Activated T-cell treated with anti-CD3 and anti-CD28 coated beads for 48 hours (primary cell): Measurements from ENCODE around the gene DEPDC4.
"Not testable (repeated sequence)": the region's sequence is repeated elsewhere in the genome, so short reads cannot be mapped to it uniquely, and the experiment has no call there.

ENCODE experiments used
- DNase-seq: peaks from one replicate; pipeline ENCODE4 v3.0.0-alpha.2; 2020; ENCODE audit warnings: low read depth

DEPDC4 gene

DNA sequence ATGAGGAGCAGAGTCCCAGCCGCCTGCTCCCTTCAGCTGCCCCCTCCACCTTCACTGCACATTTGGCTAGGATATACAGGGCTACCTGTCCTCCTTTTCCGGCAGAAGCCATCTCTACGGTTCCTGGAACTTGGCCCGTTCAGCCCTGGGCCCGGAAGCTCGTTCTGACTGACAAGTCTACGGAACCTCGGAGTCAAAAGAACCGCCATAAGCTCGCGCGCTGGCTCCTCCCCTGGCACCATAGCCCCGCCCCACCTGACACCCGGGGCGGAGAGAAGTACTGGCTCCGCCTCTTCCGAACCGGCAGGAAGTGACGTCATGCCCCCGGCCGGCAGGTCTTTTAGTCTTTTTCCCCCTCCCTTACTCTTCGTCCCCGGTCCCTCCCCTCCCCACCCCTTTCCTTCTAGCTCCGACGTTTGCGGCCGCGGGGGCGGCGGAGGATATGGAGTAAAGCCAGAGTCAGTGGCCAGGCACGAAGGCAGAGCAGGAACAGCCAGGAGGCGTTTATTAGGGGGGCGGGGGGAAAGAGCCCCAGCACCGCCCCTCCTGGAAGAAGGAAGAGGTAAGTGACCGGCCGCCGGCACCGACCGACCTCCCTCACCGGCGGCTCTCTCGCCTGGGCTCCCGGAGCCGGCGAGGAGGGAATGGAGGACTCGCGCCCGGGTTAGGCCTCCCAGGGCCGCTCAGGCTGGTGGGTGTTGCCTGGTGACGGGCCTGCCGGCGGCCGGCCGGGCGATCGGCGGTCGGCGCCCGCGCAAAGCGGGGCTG, at the start of gene DEPDC4, which contains the start of gene SCYL2:
Gene DEPDC4 (minus strand): TSS at position 245 of the 768 bp plus-strand sequence. CDS start 3 bp downstream, at position 242.
Gene SCYL2 (plus strand): TSS at position 343 of the 768 bp plus-strand sequence. CDS start 15,794 bp downstream, outside the sequence.
- DNase-seq: peak; percentile 87

- no peak for DNase-seq
Observed at GRCh38 chr12:100311317-100311716, 44.4 kb upstream of the DEPDC4 start.

DNA sequence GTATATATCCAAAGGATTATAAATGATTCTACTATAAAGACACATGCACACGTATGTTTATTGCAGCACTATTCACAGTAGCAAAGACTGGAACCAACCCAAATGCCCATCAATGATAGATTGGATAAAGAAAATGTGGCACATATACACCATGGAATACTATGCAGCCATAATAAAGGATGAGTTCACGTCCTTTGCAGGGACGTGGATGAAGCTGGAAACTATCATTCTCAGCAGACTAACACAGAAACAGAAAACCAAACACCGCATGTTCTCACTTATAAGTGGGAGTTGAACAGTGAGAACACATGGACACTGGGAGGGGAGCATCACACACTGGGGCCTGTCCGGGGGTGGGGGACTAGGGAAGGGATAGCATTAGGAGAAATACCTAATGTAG, 41.3 kb upstream of the DEPDC4 start:
- DNase-seq: not testable (repeated sequence)

- DNase-seq: not testable (repeated sequence)
Observed at GRCh38 chr12:100304334-100304733, 37.5 kb upstream of the DEPDC4 start.

DNA sequence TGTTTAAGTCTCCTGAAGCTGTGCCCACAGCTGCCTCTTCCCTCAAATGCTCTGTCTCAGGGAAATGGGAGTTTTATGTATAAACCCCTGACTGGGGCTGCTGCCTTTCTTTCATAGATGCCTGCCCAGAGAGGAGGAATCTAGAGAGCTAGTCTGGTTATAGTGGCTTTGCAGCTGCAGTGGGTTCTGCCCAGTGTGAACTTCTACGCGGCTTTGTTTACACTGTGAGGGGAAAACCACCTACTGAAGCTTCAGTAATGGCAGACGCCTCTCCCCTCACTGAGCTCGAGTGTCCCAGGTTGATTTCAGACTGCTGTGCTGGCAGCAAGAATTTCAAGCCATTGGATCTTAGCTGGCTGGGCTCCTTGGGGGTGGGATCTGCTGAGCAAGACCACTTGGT, 37.0 kb upstream of the DEPDC4 start:
- no peak for DNase-seq

GRCh38 chr12:100302081-100302480, 35.2 kb upstream of the DEPDC4 start:
- DNase-seq: no peak

- DNase-seq: no peak
Observed at GRCh38 chr12:100295764-100296555, 29.1 kb upstream of the DEPDC4 start.

- DNase-seq: not testable (repeated sequence)
Observed at GRCh38 chr12:100294366-100294765, 27.5 kb upstream of the DEPDC4 start.

DNA sequence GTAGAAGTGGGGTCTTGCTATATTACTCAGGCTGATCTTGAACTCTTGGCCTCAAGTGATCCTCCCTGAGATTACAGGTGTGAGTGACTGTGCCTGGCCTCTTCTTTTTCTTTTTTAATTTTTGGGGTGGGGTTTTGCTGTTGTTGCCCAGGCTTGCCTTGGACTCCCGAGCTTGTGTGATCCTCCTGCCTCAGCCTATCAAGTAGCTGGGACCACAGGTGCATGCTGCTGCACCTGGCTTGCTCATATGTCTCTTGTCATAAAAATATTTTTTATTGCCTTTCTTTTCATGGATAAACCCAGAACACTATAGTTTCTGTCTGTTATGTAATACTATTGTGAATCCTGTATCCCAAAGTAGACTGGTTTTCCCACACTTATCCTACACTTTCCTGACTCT, 26.1 kb upstream of the DEPDC4 start:
- no peak for DNase-seq

DNA sequence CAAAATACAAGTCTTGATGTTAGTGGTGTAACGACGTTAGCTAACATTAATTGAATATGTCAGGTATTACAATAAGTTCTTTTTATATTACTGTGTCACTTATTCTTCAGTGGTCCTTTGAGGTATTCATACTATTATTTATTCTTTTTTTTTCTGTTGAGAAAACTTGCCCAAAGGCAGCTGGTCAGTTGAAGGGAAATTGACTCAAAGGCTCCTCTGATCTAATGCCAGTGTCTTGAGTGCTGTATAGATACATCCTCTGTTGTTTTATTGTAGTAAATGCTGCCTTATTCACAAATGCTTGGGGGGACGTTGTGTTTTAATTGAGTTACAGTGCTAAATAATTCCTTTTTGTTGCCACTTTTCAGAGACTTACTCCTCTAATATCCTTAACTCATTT, 23.1 kb upstream of the DEPDC4 start:
- no peak for DNase-seq

DNA sequence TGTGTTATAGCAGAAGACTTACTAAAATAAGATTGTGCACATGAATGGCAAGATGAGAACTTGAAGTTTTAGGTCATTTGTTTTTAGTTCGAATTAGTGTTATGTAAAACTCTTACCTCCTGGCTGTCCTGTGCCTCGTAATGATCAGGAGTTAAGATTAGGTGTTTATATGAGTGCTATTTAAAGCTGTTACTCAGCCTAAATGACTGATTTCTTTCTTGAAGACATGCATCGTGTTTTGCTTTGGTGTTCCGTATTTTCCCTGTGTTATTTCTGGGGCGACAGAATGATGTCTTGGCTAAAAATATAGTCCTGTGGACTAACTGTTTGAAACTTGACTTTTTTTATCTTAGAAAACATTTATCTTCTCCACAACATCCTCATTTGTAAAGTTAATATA, 22.2 kb upstream of the DEPDC4 start:
- no peak for DNase-seq

GRCh38 chr12:100284556-100284955, 17.7 kb upstream of the DEPDC4 start:
- not testable (repeated sequence) for DNase-seq

- no peak for DNase-seq
Observed at GRCh38 chr12:100279607-100280244, 12.8 kb upstream of the DEPDC4 start.

GRCh38 chr12:100279159-100279558, 12.3 kb upstream of the DEPDC4 start:
- no peak for DNase-seq

DNA sequence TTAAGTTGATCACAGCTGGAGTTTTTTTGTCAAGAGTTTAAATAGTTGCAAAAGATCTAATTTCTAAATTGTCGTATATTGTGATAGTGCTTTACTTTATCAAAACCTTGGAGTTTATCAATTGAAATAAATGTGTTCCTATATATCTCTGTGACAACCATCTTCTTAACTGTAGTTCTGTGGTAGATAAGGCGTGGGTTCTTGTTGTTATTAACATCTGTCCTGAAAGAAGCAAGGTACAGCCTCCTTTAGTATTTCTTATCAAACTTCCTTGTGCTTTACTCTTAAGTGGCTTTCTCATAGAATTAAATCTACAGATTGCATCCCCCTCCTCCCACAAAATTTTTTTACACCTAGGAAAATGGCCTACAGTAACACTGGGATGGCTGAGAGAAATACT, 7.4 kb upstream of the DEPDC4 start:
- no peak for DNase-seq

DNA sequence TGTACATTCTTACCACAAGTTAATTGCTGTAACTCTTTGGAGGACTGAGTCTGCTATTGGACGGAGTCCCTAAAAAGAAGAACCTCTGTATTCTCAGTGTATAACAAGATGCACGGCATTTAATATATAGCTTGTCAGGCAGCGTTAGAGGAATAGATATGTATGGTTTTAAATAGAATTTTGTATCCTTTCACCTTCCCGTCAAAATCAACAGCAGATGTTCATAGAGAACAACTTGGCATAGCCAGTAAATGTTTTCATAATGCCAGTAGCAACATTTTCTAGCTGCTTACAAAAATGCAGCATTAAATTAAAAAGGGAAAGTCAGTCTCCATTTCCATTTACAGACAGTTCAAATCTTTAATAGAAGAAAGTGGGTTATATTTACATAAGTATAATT, 6.9 kb upstream of the DEPDC4 start:
- no peak for DNase-seq

GRCh38 chr12:100268835-100269564, 2.1 kb upstream of the DEPDC4 start:
- no peak for DNase-seq

DNA sequence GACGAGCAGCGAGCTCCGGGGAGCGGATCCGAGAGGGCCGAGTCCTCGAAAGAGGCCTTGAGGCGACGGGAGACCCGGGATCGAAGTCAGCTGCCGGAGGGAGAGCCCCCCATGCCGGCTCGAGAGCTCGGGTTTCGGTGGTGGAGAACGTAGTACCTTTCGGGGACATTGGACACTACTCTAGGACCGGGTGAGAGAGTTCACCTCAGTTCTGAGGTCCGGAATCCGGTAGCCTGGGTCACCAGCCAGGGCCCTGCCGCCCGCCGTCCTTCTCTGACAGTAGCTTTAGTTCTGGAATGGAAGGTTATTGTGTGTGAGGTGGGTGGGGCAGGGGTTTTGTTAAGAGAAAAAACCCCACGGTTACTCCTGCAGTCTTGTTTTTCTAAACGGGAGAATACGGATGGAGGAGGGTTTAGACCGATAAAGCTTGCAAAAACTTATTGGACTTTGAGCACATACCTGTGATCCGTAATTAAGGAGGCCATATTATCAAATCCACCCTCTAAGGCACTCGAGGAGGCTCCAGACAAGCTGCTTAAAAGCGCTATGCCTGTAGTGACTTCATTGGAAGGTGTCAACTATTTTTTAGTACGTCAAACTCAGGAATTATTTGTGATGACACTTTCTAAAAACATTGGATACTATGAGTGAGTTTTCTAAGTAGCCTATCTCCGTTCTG, 863 bp upstream of the DEPDC4 start:
- no peak for DNase-seq

- DNase-seq: peak; percentile 89
Observed at GRCh38 chr12:100266585-100266834, 369 bp downstream of the DEPDC4 start.

- DNase-seq: no peak
Observed at GRCh38 chr12:100265732-100266584, 921 bp downstream of the DEPDC4 start.

DNA sequence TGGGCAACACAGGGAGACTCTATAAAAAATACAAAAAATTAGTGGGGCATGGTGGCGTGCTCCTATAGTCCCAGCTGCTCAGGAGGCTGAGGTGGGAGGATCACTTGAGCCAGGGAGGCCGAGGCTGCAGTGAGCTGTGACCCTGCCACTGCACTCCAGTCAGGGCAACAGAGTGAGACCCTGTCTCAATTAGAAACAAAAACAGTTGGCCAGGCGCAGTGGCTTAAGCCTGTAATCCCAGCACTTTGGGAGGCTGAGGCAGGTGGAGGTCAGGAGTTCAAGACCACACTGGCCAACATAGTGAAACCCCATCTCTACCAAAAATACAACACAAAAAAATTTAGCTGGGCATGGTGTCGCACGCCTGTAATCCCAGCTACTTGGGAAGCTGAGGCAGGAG, 1.8 kb downstream of the DEPDC4 start:
- DNase-seq: not testable (repeated sequence)
